ENCODE results near the gene GLP2R.

DNA sequence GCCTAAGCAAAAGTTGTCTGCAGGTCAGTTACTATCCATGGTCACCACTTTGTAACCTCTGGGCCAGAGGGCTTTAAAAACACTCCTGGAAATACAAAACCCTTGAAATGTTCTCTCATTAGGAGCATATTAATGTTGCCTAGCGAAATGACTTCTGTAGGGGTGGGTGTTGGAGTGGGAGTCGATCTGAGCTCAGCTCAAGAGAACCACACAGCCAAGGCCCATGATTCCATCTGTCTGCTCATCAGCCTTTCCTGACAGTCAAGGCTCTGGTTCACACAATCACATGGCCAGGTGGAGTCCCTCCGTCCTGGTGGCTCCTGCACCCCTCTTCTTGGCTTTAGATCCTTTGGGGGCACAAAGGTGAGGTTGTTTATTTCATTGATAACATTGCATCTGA is 52.6 kb downstream of the GLP2R start:
- TF ChIP-seq, protein P1, sequence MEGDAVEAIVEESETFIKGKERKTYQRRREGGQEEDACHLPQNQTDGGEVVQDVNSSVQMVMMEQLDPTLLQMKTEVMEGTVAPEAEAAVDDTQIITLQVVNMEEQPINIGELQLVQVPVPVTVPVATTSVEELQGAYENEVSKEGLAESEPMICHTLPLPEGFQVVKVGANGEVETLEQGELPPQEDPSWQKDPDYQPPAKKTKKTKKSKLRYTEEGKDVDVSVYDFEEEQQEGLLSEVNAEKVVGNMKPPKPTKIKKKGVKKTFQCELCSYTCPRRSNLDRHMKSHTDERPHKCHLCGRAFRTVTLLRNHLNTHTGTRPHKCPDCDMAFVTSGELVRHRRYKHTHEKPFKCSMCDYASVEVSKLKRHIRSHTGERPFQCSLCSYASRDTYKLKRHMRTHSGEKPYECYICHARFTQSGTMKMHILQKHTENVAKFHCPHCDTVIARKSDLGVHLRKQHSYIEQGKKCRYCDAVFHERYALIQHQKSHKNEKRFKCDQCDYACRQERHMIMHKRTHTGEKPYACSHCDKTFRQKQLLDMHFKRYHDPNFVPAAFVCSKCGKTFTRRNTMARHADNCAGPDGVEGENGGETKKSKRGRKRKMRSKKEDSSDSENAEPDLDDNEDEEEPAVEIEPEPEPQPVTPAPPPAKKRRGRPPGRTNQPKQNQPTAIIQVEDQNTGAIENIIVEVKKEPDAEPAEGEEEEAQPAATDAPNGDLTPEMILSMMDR (IDR thresholded peaks at IDR 0.05; ENCODE audit: insufficient read depth, low read length, poor library complexity, severe bottlenecking) = no peak
- TF ChIP-seq EZH2phosphoT487 (conservative IDR thresholded peaks at IDR 0.05; ENCODE audit: low read length) = no peak
